ENCODE results near the gene SMIM31.

Gene SMIM31

DNA sequence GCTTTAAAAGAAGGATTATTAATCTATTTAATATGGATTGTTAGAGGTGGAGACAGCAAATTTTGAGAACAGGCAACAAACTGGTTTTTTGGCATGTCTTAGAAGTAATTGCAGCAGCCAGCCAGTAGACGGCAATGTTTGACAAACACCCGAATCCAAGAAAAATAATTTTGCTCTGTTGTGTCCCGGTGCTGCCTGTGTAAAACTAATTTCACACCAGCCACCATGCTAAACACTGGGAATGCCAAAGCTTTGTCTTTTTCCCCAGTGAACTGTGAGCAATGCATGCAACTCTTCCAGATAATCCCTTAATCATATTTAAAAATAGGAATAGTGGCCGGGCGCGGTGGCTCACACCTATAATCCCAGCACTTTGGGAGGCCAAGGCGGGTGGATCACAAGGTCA lies 25.9 kb downstream of the SMIM31 start:
- H3K27ac ChIP-seq (ENCODE audit: insufficient read depth, low read depth, low read length, poor library complexity, severe bottlenecking), result no peak overlapping the region
- no peak overlapping the region for H3K4me3 ChIP-seq (ENCODE audit: insufficient read depth, low read depth, low read length)
- 58% methylated on average over 7 of the region's 7 CpGs for WGBS, 2 experiments
- peaks cover 5% of the 10 kb centered on the region for H3K4me1 ChIP-seq (ENCODE audit: control insufficient read depth, insufficient read depth, low read length)
- H3K9me3 ChIP-seq (ENCODE audit: control insufficient read depth, low read length), result no peaks in the 10 kb centered on the region
- H3K27me3 ChIP-seq (ENCODE audit: control insufficient read depth, insufficient read depth, low read length, poor library complexity, severe bottlenecking), result no peaks in the 10 kb centered on the region
- no peaks in the 10 kb centered on the region for H3K36me3 ChIP-seq (ENCODE audit: control insufficient read depth, insufficient read depth, low read length)

DNA sequence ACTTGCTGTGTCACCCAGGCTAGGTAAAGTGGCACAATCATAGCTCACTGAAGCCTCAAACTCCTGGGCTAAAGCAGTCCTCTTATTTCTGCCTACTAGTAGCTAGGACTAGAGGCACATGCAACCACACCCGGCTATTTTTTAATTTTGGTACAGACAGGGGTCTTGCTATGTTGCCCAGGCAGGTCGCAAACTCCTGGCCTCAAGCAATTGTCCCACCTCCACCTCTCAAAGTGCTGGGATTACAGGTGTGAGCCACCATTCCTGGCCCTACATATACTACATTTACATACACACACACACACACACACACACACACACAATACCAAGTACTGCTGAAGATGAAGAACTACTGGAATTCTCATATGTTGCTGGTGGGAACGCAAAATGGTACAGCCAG lies 26.9 kb downstream of the SMIM31 start:
- H3K4me3 ChIP-seq (ENCODE audit: insufficient read depth, low read depth, low read length), result no peak overlapping the region
- no peaks in the 10 kb centered on the region for H3K9me3 ChIP-seq (ENCODE audit: control insufficient read depth, low read length)
- 94 to 100% methylated on average over 3 of the region's 3 CpGs for WGBS, 2 experiments

DNA sequence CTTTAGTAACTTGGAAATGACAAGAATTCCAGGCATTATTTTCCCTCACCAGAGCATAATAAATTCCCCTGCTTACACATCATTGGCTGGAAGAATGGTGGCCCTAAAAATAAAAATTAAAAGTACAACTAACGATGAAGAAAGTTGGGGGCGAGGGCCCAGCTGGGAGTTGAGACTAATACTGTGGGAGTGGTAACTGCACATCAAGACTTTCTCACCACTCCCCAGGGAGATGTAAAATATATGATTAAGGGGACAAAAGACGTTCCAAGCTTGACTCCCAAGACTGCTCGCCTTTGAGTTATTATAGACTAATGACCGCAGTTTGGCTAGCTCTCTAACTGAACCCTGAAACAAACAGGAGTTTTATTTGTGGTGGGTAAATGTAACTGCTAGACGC lies 30.0 kb downstream of the SMIM31 start:
- Histone ChIP-seq H3K36me3 (ENCODE audit: control insufficient read depth, insufficient read depth, low read length) (no peaks in the 10 kb centered on the region), H3K9me3 (ENCODE audit: control insufficient read depth, low read length) (no peaks in the 10 kb centered on the region), H3K4me3 (ENCODE audit: insufficient read depth, low read depth, low read length) (no peak overlapping the region), H3K27ac (ENCODE audit: insufficient read depth, low read depth, low read length, poor library complexity, severe bottlenecking) (no peak overlapping the region), H3K27me3 (ENCODE audit: control insufficient read depth, insufficient read depth, low read length, poor library complexity, severe bottlenecking) (no peaks in the 10 kb centered on the region), H3K4me1 (ENCODE audit: control insufficient read depth, insufficient read depth, low read length) (no peaks in the 10 kb centered on the region)
- 80 to 92% methylated on average over 6 of the region's 6 CpGs for whole genome bisulfite sequencing, 2 experiments

More for the DNA sequence above, 26.9 kb downstream of the SMIM31 start:
- no peaks in the 10 kb centered on the region for H3K36me3 ChIP-seq (ENCODE audit: control insufficient read depth, insufficient read depth, low read length)
- no peaks in the 10 kb centered on the region for H3K4me1 ChIP-seq (ENCODE audit: control insufficient read depth, insufficient read depth, low read length)
- H3K27ac ChIP-seq (ENCODE audit: insufficient read depth, low read depth, low read length, poor library complexity, severe bottlenecking), result no peak overlapping the region
- no peaks in the 10 kb centered on the region for H3K27me3 ChIP-seq (ENCODE audit: control insufficient read depth, insufficient read depth, low read length, poor library complexity, severe bottlenecking)

DNA sequence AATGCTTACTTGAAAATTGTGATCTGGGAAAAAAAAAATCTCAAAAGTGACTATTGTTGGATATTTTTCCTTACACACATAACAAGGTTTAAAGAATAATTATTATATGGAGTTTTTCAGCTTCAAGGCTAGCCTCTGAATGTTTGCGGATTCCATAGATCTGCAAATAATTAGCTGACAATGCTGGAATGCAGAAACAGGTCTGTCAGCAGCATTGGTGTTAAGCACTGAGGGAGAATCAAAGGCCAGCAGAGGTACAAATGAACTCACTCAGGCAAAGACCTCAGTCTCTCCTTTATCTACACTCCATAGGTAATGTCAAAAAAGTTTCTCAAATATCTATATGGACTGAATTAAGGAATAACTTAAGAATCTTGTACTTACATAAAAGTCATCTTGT lies 35.1 kb downstream of the SMIM31 start:
- no peaks in the 10 kb centered on the region for H3K4me1 ChIP-seq (ENCODE audit: control insufficient read depth, insufficient read depth, low read length)
- WGBS, 2 experiments, result 59 to 73% methylated on average over 1 of the region's 1 CpG
- no peaks in the 10 kb centered on the region for H3K36me3 ChIP-seq (ENCODE audit: control insufficient read depth, insufficient read depth, low read length)
- H3K27ac ChIP-seq (ENCODE audit: insufficient read depth, low read depth, low read length, poor library complexity, severe bottlenecking), result no peak overlapping the region
- H3K4me3 ChIP-seq (ENCODE audit: insufficient read depth, low read depth, low read length), result no peak overlapping the region
- H3K9me3 ChIP-seq (ENCODE audit: control insufficient read depth, low read length), result no peaks in the 10 kb centered on the region
- H3K27me3 ChIP-seq (ENCODE audit: control insufficient read depth, insufficient read depth, low read length, poor library complexity, severe bottlenecking), result no peaks in the 10 kb centered on the region

DNA sequence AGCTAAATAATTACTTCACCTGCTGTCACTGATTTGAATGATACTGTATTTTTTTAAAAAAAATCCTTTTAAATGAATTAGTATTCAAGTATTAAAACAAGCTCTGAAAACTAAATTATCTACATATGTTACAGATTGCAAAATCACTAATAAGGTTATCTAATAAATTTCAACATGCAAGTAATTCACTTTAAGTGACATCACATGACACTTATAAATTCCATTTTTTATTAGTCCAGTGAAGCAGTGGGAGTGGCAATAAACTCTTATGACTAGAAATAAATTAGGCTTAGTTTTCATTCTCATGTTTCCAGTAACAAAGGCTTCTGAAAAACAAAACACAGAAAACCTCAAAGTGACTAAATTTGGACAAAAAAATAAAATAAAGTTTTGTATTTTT lies 36.3 kb downstream of the SMIM31 start:
- Histone ChIP-seq H3K4me3 (ENCODE audit: insufficient read depth, low read depth, low read length) (no peak overlapping the region), H3K27ac (ENCODE audit: insufficient read depth, low read depth, low read length, poor library complexity, severe bottlenecking) (no peak overlapping the region), H3K9me3 (ENCODE audit: control insufficient read depth, low read length) (no peaks in the 10 kb centered on the region), H3K4me1 (ENCODE audit: control insufficient read depth, insufficient read depth, low read length) (no peaks in the 10 kb centered on the region), H3K27me3 (ENCODE audit: control insufficient read depth, insufficient read depth, low read length, poor library complexity, severe bottlenecking) (no peaks in the 10 kb centered on the region), H3K36me3 (ENCODE audit: control insufficient read depth, insufficient read depth, low read length) (no peaks in the 10 kb centered on the region)

DNA sequence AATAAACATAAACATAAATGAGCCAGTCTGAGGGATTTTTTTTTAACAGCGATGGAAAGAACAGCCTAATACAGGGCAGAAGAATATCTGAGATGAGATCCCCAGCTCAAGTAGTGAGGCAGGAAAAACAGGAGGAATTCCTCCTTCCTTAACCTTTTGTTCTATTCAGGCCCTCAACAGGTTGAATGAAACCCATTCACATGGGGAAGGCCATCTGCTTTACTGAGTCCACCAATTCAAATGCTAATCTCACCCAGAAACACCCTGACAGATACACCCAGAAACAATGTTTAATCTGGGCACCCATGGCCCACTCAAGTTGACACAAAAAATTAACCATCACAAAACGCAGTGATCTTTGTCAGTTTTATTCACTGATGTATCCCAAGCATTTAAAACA lies 45.5 kb downstream of the SMIM31 start:
- H3K27me3 ChIP-seq (ENCODE audit: control insufficient read depth, insufficient read depth, low read length, poor library complexity, severe bottlenecking), result no peaks in the 10 kb centered on the region
- 5 to 7% methylated on average over 2 of the region's 2 CpGs for WGBS, 2 experiments
- no peak overlapping the region for H3K4me3 ChIP-seq (ENCODE audit: insufficient read depth, low read depth, low read length)
- no peaks in the 10 kb centered on the region for H3K9me3 ChIP-seq (ENCODE audit: control insufficient read depth, low read length)
- no peak overlapping the region for H3K27ac ChIP-seq (ENCODE audit: insufficient read depth, low read depth, low read length, poor library complexity, severe bottlenecking)
- H3K4me1 ChIP-seq (ENCODE audit: control insufficient read depth, insufficient read depth, low read length), result no peaks in the 10 kb centered on the region
- H3K36me3 ChIP-seq (ENCODE audit: control insufficient read depth, insufficient read depth, low read length), result no peaks in the 10 kb centered on the region

DNA sequence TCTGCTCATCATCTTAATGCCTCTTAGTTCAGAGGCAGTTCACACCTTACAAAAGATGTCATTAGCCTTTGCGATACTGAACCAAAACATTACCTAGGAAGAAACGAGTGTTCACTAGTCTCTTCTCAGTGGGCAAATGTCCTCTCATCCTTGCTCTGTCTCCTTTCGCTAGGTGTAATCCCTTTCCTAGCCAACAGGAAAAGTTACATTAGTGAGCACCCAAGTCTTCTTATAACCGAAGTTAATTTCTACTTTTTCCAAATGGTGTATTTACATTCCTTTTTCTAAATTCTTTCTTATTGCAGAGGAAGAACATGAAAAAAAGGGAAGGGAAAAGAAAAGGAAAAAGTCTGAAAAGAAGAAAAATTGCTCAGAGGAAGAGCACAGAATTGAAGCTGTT lies 46.9 kb downstream of the SMIM31 start:
- H3K27me3 ChIP-seq (ENCODE audit: control insufficient read depth, insufficient read depth, low read length, poor library complexity, severe bottlenecking), result no peaks in the 10 kb centered on the region
- 92 to 97% methylated on average over 3 to 4 of the region's 4 CpGs for WGBS, 2 experiments
- H3K36me3 ChIP-seq (ENCODE audit: control insufficient read depth, insufficient read depth, low read length), result no peaks in the 10 kb centered on the region
- H3K4me3 ChIP-seq (ENCODE audit: insufficient read depth, low read depth, low read length), result no peak overlapping the region
- H3K27ac ChIP-seq (ENCODE audit: insufficient read depth, low read depth, low read length, poor library complexity, severe bottlenecking), result no peak overlapping the region
- peaks cover 9% of the 10 kb centered on the region for H3K4me1 ChIP-seq (ENCODE audit: control insufficient read depth, insufficient read depth, low read length)
- H3K9me3 ChIP-seq (ENCODE audit: control insufficient read depth, low read length), result no peaks in the 10 kb centered on the region

DNA sequence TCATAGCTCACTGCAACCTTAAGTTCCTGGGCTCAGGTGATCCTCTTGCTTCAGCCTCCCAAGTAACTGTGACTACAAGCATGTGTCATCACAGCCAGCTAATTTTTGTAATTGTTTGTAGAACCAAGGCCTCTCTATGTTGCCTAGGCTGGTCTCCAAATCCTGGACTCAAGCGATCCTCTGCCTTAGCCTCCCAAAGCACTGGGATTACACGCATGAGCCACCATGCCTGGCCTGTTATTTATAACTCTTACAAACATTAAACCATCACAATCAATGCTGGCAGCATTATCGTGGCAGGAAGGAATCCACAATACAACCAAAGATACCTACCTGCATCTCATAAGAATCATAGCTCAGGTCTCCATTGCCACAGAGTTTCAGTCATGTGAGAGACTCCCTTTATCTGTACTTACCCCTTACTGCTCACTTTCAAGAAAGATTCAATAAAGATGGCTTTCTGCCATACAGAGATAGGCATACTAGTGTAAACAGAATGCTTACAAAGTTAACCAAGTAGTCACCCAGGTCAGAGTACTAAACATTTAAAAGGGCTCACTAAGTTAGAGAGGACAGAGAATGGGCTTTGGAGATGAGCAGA lies 48.5 kb downstream of the SMIM31 start:
- no peak overlapping the region for H3K4me3 ChIP-seq (ENCODE audit: insufficient read depth, low read depth, low read length)
- H3K9me3 ChIP-seq (ENCODE audit: control insufficient read depth, low read length), result no peaks in the 10 kb centered on the region
- no peak overlapping the region for H3K27ac ChIP-seq (ENCODE audit: insufficient read depth, low read depth, low read length, poor library complexity, severe bottlenecking)
- no peaks in the 10 kb centered on the region for H3K27me3 ChIP-seq (ENCODE audit: control insufficient read depth, insufficient read depth, low read length, poor library complexity, severe bottlenecking)
- H3K36me3 ChIP-seq (ENCODE audit: control insufficient read depth, insufficient read depth, low read length), result no peaks in the 10 kb centered on the region
- WGBS, 2 experiments, result 91 to 94% methylated on average over 3 of the region's 3 CpGs
- H3K4me1 ChIP-seq (ENCODE audit: control insufficient read depth, insufficient read depth, low read length), result peaks cover 15% of the 10 kb centered on the region

DNA sequence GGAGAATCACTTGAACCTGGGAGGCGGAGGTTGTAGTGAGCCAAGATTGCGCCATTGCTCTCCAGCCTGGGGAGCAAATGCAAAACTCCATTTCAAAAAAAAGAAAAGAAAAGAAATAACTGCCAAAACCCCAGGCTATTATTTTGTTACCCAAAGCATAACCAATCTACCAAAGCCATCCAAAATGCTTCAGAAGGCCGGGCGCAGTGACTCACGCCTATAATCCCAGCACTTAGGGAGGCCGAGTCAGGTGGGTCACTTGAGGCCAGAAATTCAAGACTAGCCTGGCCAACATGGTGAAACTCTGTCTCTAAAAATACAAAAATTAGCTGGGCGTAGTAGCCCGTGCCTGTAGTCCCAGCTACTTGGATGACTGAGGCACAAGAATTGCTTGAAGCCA lies 49.8 kb downstream of the SMIM31 start:
- Histone ChIP-seq H3K9me3 (ENCODE audit: control insufficient read depth, low read length) (no peaks in the 10 kb centered on the region), H3K27me3 (ENCODE audit: control insufficient read depth, insufficient read depth, low read length, poor library complexity, severe bottlenecking) (no peaks in the 10 kb centered on the region), H3K4me3 (ENCODE audit: insufficient read depth, low read depth, low read length) (no peak overlapping the region), H3K27ac (ENCODE audit: insufficient read depth, low read depth, low read length, poor library complexity, severe bottlenecking) (no peak overlapping the region), H3K36me3 (ENCODE audit: control insufficient read depth, insufficient read depth, low read length) (no peaks in the 10 kb centered on the region), H3K4me1 (ENCODE audit: control insufficient read depth, insufficient read depth, low read length) (peaks cover 15% of the 10 kb centered on the region)
- 91 to 96% methylated on average over 8 of the region's 8 CpGs for WGBS, 2 experiments

DNA sequence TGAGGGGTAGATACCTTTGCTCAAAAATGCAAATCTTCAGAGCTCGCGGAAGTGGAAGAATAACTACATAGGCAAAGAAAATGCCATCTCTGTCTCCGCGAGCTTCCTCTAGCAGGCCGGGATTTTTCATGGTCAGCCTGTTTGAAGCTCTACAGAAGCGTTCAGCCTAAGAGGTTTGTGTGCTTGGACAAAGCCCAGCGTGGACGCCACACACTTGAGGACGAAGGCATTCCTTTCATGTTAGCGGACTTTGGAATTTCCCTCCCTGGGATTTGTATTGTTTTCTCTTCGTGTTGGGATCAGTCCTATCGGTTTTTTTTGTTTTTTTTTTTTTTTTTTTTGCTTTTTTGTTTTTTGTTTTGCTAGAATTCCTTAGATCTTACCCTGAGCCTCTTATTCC lies 53.7 kb downstream of the SMIM31 start:
- Histone ChIP-seq H3K9me3 (ENCODE audit: control insufficient read depth, low read length) (no peaks in the 10 kb centered on the region), H3K36me3 (ENCODE audit: control insufficient read depth, insufficient read depth, low read length) (no peaks in the 10 kb centered on the region), H3K4me1 (ENCODE audit: control insufficient read depth, insufficient read depth, low read length) (peaks cover 15% of the 10 kb centered on the region), H3K27ac (ENCODE audit: insufficient read depth, low read depth, low read length, poor library complexity, severe bottlenecking) (peak overlapping the region; percentile 72), H3K4me3 (ENCODE audit: insufficient read depth, low read depth, low read length) (no peak overlapping the region), H3K27me3 (ENCODE audit: control insufficient read depth, insufficient read depth, low read length, poor library complexity, severe bottlenecking) (no peaks in the 10 kb centered on the region)
- 18 to 21% methylated on average over 11 to 12 of the region's 12 CpGs for WGBS, 2 experiments

DNA sequence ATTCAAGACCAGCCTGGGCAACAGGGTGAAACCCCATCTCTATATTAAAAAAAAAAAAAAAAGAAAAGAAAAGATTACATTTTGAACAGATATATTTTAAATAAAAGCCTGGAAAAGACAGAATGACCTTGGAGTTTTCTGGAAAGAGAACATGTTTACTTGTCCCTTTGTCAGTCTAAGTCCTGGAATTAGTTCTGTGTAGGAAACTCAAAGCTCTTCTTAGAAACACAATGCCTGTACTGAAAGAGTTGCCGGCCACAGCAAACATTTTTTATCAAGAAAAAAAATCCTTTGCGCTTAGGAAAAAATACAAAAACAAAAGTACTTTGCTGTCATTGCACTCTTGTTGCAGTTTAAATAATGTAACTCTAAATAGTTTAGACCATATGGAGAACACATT lies 59.6 kb downstream of the SMIM31 start:
- H3K4me3 ChIP-seq (ENCODE audit: insufficient read depth, low read depth, low read length), result no peak overlapping the region
- no peaks in the 10 kb centered on the region for H3K4me1 ChIP-seq (ENCODE audit: control insufficient read depth, insufficient read depth, low read length)
- WGBS, 2 experiments, result 64 to 69% methylated on average over 2 of the region's 2 CpGs
- no peaks in the 10 kb centered on the region for H3K36me3 ChIP-seq (ENCODE audit: control insufficient read depth, insufficient read depth, low read length)
- no peaks in the 10 kb centered on the region for H3K9me3 ChIP-seq (ENCODE audit: control insufficient read depth, low read length)
- H3K27me3 ChIP-seq (ENCODE audit: control insufficient read depth, insufficient read depth, low read length, poor library complexity, severe bottlenecking), result no peaks in the 10 kb centered on the region
- H3K27ac ChIP-seq (ENCODE audit: insufficient read depth, low read depth, low read length, poor library complexity, severe bottlenecking), result no peak overlapping the region

Measured in ectodermal cell (in vitro differentiated cells).